BE2C (cell line): ENCODE measurements around the gene PINLYP.

Experiments used
- DNase-seq: peaks from one replicate; pipeline ENCODE4 v3.0.0-alpha.2; 2020
- H3K27me3 ChIP-seq: fragments of 250-450 bp; sonication (Bioruptor Pico); 2 replicates; pipeline ENCODE4 v1.5.1; 2020; ENCODE audit warnings: mild to moderate bottlenecking
- H3K36me3 ChIP-seq: fragments of 250-450 bp; sonication (Bioruptor Pico); 2 replicates; pipeline ENCODE4 v1.5.1; 2020; ENCODE audit warnings: mild to moderate bottlenecking
- H3K4me1 ChIP-seq: fragments of 250-450 bp; sonication (Bioruptor Pico); 2 replicates; pipeline ENCODE4 v1.5.1; 2020
- H3K4me3 ChIP-seq: 2 replicates; pipeline ENCODE4 v1.5.1; 2011; ENCODE audit warnings: low read depth, low read length
- H3K9me3 ChIP-seq: fragments of 250-450 bp; sonication (Bioruptor Pico); 2 replicates; pipeline ENCODE4 v1.5.1; 2020
- TF ChIP-seq, protein P1 (sequence below): IDR thresholded peaks from 2 replicates; pipeline ENCODE4 v1.5.1; 2012; ENCODE audit warnings: mild to moderate bottlenecking, low read depth, low read length

PINLYP gene

GRCh38 chr19:43532962-43533545, 42.5 kb upstream of the PINLYP start, which contains the start of gene ZNF575:
Gene ZNF575, plus strand, starts transcription at chr19:43533188. Its CDS starts 1,235 bp downstream, at chr19:43534423.
- H3K36me3 ChIP-seq: peaks cover 6% of the 10 kb centered on the region; the same call in 1 of the 2 replicates
- no peaks in the 10 kb centered on the region for H3K9me3 ChIP-seq
- H3K4me1 ChIP-seq: no peaks in the 10 kb centered on the region; the same call in none of the 2 replicates
- H3K4me3 ChIP-seq: peak within 1 kb of the TSS; percentile 64
- peak; percentile 94 for DNase-seq
- no peaks in the 10 kb centered on the region for H3K27me3 ChIP-seq
- TF ChIP-seq, protein P1, sequence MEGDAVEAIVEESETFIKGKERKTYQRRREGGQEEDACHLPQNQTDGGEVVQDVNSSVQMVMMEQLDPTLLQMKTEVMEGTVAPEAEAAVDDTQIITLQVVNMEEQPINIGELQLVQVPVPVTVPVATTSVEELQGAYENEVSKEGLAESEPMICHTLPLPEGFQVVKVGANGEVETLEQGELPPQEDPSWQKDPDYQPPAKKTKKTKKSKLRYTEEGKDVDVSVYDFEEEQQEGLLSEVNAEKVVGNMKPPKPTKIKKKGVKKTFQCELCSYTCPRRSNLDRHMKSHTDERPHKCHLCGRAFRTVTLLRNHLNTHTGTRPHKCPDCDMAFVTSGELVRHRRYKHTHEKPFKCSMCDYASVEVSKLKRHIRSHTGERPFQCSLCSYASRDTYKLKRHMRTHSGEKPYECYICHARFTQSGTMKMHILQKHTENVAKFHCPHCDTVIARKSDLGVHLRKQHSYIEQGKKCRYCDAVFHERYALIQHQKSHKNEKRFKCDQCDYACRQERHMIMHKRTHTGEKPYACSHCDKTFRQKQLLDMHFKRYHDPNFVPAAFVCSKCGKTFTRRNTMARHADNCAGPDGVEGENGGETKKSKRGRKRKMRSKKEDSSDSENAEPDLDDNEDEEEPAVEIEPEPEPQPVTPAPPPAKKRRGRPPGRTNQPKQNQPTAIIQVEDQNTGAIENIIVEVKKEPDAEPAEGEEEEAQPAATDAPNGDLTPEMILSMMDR: no peak

DNA sequence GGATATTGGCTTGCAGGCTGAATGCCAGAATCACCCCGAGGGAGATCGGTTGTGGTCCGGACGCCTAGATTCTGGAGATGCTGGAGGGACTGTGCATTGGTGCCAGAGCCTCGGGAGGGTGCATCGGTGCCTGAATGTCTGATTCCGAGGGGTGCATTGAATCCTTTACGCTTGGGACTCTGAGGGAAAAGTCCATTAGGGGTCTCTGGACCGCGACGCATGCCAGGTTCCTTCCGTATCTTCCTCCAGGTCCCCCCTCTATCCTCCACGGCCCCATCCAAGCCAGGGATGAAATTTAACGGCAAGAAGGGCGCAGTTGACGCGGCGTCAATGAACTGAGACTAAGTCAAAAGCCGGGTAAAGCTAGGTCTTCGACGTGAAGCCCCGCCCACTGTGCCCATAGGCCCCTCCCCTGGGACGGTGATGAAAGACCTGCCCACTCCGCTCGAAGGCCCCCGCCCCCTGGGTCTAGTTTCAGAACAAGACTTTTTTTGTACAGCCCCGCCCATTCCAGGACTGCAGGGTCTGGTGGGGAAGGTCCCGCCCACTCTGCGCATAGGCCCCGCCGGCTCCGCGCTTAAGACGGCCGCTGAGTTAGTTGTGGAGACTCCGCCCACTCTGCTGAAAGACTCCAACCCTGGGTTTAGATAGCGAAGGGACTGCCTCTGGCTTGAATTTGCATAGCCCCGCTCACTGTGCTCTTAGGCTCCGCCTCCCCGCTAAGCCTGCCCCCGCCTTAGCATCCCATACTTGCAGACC, 41.9 kb upstream of the PINLYP start:
- Histone ChIP-seq H3K27me3 (no peaks in the 10 kb centered on the region), H3K36me3 (peaks cover 8% of the 10 kb centered on the region; the same call in 1 of the 2 replicates), H3K4me3 (peak overlapping the region; percentile 64), H3K9me3 (no peaks in the 10 kb centered on the region), H3K4me1 (no peaks in the 10 kb centered on the region; the same call in none of the 2 replicates)
- TF ChIP-seq, protein P1: no peak
- DNase-seq: peak; percentile 100

- Histone ChIP-seq H3K4me3 (no peak overlapping the region), H3K27me3 (no peaks in the 10 kb centered on the region), H3K9me3 (no peaks in the 10 kb centered on the region), H3K36me3 (peaks cover 15% of the 10 kb centered on the region), H3K4me1 (no peaks in the 10 kb centered on the region; the same call in none of the 2 replicates)
- no peak for DNase-seq
- TF ChIP-seq, protein P1: no peak
These were observed 41.2 kb upstream of the PINLYP start for GRCh38 chr19:43534305-43534815.

DNA sequence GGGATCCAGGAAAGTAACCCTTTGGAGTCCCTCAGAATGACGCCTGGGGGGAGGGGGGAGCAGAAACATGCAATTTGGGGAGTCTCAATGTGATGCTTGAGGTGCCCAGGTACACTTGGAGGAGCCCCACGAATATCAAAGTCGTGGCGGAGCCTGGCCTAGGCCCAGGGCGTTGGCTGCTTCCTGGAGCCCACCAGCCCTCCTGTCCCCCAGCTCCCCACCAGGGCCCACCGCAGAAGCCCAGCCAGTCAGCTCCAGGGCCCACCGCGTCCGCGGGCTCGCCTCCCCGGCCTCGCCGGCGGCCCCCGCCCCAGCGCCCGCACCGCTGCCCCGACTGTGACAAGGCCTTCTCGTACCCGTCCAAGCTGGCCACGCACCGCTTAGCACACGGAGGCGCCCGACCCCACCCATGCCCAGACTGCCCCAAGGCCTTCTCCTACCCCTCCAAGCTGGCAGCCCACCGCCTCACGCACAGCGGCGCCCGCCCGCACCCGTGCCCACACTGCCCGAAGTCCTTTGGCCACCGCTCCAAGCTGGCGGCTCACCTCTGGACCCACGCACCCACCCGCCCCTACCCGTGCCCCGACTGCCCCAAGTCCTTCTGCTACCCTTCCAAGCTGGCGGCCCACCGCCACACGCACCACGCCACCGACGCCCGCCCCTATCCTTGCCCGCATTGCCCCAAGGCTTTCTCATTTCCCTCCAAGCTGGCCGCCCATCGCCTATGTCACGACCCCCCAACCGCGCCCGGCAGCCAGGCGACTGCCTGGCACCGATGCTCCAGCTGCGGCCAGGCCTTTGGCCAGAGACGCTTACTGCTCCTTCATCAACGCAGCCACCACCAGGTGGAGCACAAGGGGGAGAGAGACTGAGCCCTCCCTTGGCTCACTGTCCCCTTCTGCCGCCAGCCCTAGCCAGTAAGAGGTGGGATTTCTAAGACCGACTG, 40.5 kb upstream of the PINLYP start:
- TF ChIP-seq, protein P1: peak; percentile 66
- Histone ChIP-seq H3K27me3 (no peaks in the 10 kb centered on the region), H3K4me3 (no peak overlapping the region), H3K36me3 (peaks cover 18% of the 10 kb centered on the region), H3K9me3 (no peaks in the 10 kb centered on the region), H3K4me1 (no peaks in the 10 kb centered on the region; the same call in none of the 2 replicates)
- peak; percentile 75 for DNase-seq

- Histone ChIP-seq H3K27me3 (no peaks in the 10 kb centered on the region), H3K4me1 (no peaks in the 10 kb centered on the region; the same call in none of the 2 replicates), H3K36me3 (peaks cover 37% of the 10 kb centered on the region), H3K9me3 (no peaks in the 10 kb centered on the region), H3K4me3 (no peak overlapping the region)
- TF ChIP-seq, protein P1: no peak
- no peak for DNase-seq
These were observed 36.7 kb upstream of the PINLYP start for GRCh38 chr19:43538922-43539321.
